Tibial artery (tissue), 4 donors: Measurements from ENCODE around the gene L3MBTL3.
"Not testable (repeated sequence)": the region's sequence is repeated elsewhere in the genome, so short reads cannot be mapped to it uniquely, and the experiment has no call there.

Source experiments
- DNase-seq, 2 donors: peaks; one replicate each; pipeline ENCODE4 v3.0.0-alpha.2; 2019
- H3K27ac ChIP-seq, 2 donors: fragments of 200-600 bp; sonication (generic) in 1 of 2; 1 replicate in 1 of 2; 2 replicates in 1 of 2; pipeline ENCODE4 v1.5.1; 2018 to 2019; ENCODE audit warnings: mild to moderate bottlenecking in 1 of 2
- H3K27me3 ChIP-seq, 2 donors: fragments of 200-600 bp; sonication (generic) in 1 of 2; one replicate each; pipeline versions ENCODE4 v1.5.1 to v1.6.0; 2016 to 2019
- H3K36me3 ChIP-seq, 3 donors: fragments of 200-600 bp; sonication (generic) in 2 of 3; one replicate each; pipeline ENCODE4 v1.5.1; 2016 to 2019; ENCODE audit warnings: mild to moderate bottlenecking in 2 of 3
- H3K4me1 ChIP-seq, 4 donors: fragments of 200-600 bp; sonication (generic) in 2 of 4; 1 replicate in 3 of 4; 2 replicates in 1 of 4; pipeline ENCODE4 v1.5.1; 2016 to 2019
- H3K4me3 ChIP-seq, 2 donors: fragments of 200-600 bp; sonication (generic) in 1 of 2; 1 replicate in 1 of 2; 2 replicates in 1 of 2; pipeline ENCODE4 v1.5.1; 2018 to 2019; ENCODE audit warnings: mild to moderate bottlenecking in 2 of 2
- H3K9me3 ChIP-seq, 3 donors: fragments of 200-600 bp; sonication (generic) in 1 of 3; one replicate each; pipeline ENCODE4 v1.5.1; 2016 to 2019
- CTCF ChIP-seq, 2 experiments: fragments of 200-600 bp in 1 of 2; fragments of 450-650 bp in 1 of 2; IDR thresholded peaks; one replicate each; pipeline ENCODE4 v1.5.1; 2017 to 2019; ENCODE audit warnings: antibody characterized with exemption in 2 of 2, mild to moderate bottlenecking in 1 of 2, moderate library complexity in 1 of 2
- intact Hi-C: fragments of 100-400 bp; cut with DNase I; formaldehyde crosslinking; loops from one replicate; pipeline ENCODE4 v1.15.0; 2023; ENCODE audit warnings: low total_unique reads

L3MBTL3 gene

GRCh38 chr6:130116273-130116672 lies 97.9 kb downstream of the L3MBTL3 start:
- H3K4me3 ChIP-seq = no peak overlapping the region
- intact Hi-C loops = no loop called here
- no peaks in the 10 kb centered on the region for H3K36me3 ChIP-seq
- no peaks in the 10 kb centered on the region for H3K4me1 ChIP-seq
- no peak for TF ChIP-seq CTCF (IDR thresholded peaks at IDR 0.05)
- no peak for DNase-seq
- no peaks in the 10 kb centered on the region for H3K27me3 ChIP-seq
- no peaks in the 10 kb centered on the region for H3K9me3 ChIP-seq
- no peak overlapping the region for H3K27ac ChIP-seq

GRCh38 chr6:130117187-130117701 lies 98.9 kb downstream of the L3MBTL3 start:
- DNase-seq, H3K4me1 ChIP-seq, H3K4me3 ChIP-seq, H3K27me3 ChIP-seq, H3K36me3 ChIP-seq, H3K9me3 ChIP-seq, H3K27ac ChIP-seq, intact Hi-C loops: not testable (repeated sequence)

- no peak for DNase-seq
- Histone ChIP-seq H3K4me1 (no peaks in the 10 kb centered on the region), H3K27ac (no peak overlapping the region), H3K4me3 (no peak overlapping the region), H3K27me3 (no peaks in the 10 kb centered on the region), H3K36me3 (no peaks in the 10 kb centered on the region), H3K9me3 (no peaks in the 10 kb centered on the region)
- intact Hi-C loops = no loop called here
- no peak for TF ChIP-seq CTCF (IDR thresholded peaks at IDR 0.05)
Measured at GRCh38 chr6:130118236-130118635, 99.9 kb downstream of the L3MBTL3 start.

- no peaks in the 10 kb centered on the region for H3K9me3 ChIP-seq
- intact Hi-C loops = no loop called here
- H3K4me3 ChIP-seq = no peak overlapping the region
- H3K27me3 ChIP-seq = no peaks in the 10 kb centered on the region
- no peaks in the 10 kb centered on the region for H3K4me1 ChIP-seq
- no peaks in the 10 kb centered on the region for H3K36me3 ChIP-seq
- no peak overlapping the region for H3K27ac ChIP-seq
- no peak for TF ChIP-seq CTCF (IDR thresholded peaks at IDR 0.05)
- no peak for DNase-seq
Measured at GRCh38 chr6:130119211-130119610, 100.8 kb downstream of the L3MBTL3 start.

- no peaks in the 10 kb centered on the region for H3K27me3 ChIP-seq
- no peaks in the 10 kb centered on the region for H3K36me3 ChIP-seq
- no peaks in the 10 kb centered on the region for H3K4me1 ChIP-seq
- no peak for DNase-seq
- no peak overlapping the region for H3K27ac ChIP-seq
- no peak for TF ChIP-seq CTCF (IDR thresholded peaks at IDR 0.05)
- H3K4me3 ChIP-seq = no peak overlapping the region
- intact Hi-C loops = no loop called here
- no peaks in the 10 kb centered on the region for H3K9me3 ChIP-seq
Measured at GRCh38 chr6:130120731-130121130, 102.3 kb downstream of the L3MBTL3 start.

GRCh38 chr6:130122243-130122642 lies 103.9 kb downstream of the L3MBTL3 start:
- no peak overlapping the region for H3K4me3 ChIP-seq
- no peaks in the 10 kb centered on the region for H3K36me3 ChIP-seq
- H3K27ac ChIP-seq = no peak overlapping the region
- no peaks in the 10 kb centered on the region for H3K4me1 ChIP-seq
- TF ChIP-seq CTCF (IDR thresholded peaks at IDR 0.05) = no peak
- H3K9me3 ChIP-seq = no peaks in the 10 kb centered on the region
- no peak for DNase-seq
- intact Hi-C loops = no loop called here
- H3K27me3 ChIP-seq = no peaks in the 10 kb centered on the region
